GM23338 (cell line): Measurements from ENCODE around the gene DDX41. TPM values are rescaled to one million over a fixed set of nuclear protein-coding genes. Genes with fewer than 3 reads are reported as not detected.

Source experiments
- ETS1 ChIP-seq: IDR thresholded peaks from 2 replicates; pipeline ENCODE4 v1.6.1; 2016; ENCODE audit warnings: antibody characterized with exemption
- EZH2 ChIP-seq: fragments of 200-600 bp; sonication (generic); IDR thresholded peaks from one replicate; pipeline ENCODE4 v1.8.0; 2017; ENCODE audit warnings: antibody characterized with exemption, mild to moderate bottlenecking, low read depth; ENCODE audit not compliant: unreplicated experiment
- EZH2phosphoT487 ChIP-seq: fragments of 200-600 bp; sonication (generic); IDR thresholded peaks from one replicate; pipeline ENCODE4 v1.8.1; 2018; ENCODE audit warnings: antibody characterized with exemption; ENCODE audit not compliant: unreplicated experiment
- STAT1 ChIP-seq: IDR thresholded peaks from one replicate; pipeline ENCODE4 v1.6.1; 2016; ENCODE audit warnings: antibody characterized with exemption; ENCODE audit not compliant: unreplicated experiment
- ZNF114 ChIP-seq: fragments of 250-450 bp; sonication (Bioruptor Pico); IDR thresholded peaks from 2 replicates; pipeline ENCODE4 v1.5.0; 2020; ENCODE audit warnings: mild to moderate bottlenecking, moderate library complexity
- ZNF462 ChIP-seq: fragments of 250-450 bp; sonication (Bioruptor Pico); IDR thresholded peaks from 2 replicates; pipeline ENCODE4 v1.5.0; 2020; ENCODE audit warnings: mild to moderate bottlenecking, moderate library complexity
- polyA plus RNA-seq: library from polyadenylated mRNA; unstranded; fragments of >200 nt; fragmentation: Nextera tagmentation; extraction: Ambion mirVana; gene quantifications from 2 replicates; pipeline ENCODE4 v1.2.1, GENCODE V29; 2016
- total RNA-seq: library from RNA; depleted of rRNA; stranded (reverse); fragments of >200 nt; shearing (Covaris generic); gene quantifications from 2 replicates; pipeline ENCODE4 v1.2.3, GENCODE V29; 2014

DDX41 gene
- total and polyA plus RNA-seq, 2 experiments from 2014 or later = 67.1 to 139 TPM

GRCh38 chr5:177512736-177513380 lies 3.9 kb downstream of the DDX41 start (continued):
- TF ChIP-seq ZNF462 (CRISPR knock-in tag) (no peak), STAT1 (no peak), ZNF114 (CRISPR knock-in tag) (no peak), EZH2phosphoT487 (no peak), ETS1 (no peak), EZH2 (no peak)
